Mucosa of descending colon (tissue), 3 donors: ENCODE data around the gene STX18. TPM values are rescaled to one million over a fixed set of nuclear protein-coding genes. Genes with fewer than 3 reads are reported as not detected.

Experiments
- ATAC-seq: fragments of 200-7000 bp; cut with Tn5 transposase; one replicate; pipeline ENCODE4 v1.9.1; 2020; ENCODE audit warnings: mild to moderate bottlenecking, moderate library complexity
- DNase-seq, 3 donors: peaks; one replicate each; pipeline ENCODE4 v3.0.0-alpha.2; 2020
- H3K36me3 ChIP-seq: fragments of 200-600 bp; one replicate; pipeline ENCODE4 v1.8.0; 2021; ENCODE audit warnings: low read depth, mild to moderate bottlenecking
- H3K4me1 ChIP-seq: fragments of 200-600 bp; one replicate; pipeline ENCODE4 v1.8.0; 2021; ENCODE audit warnings: low read depth, mild to moderate bottlenecking
- H3K4me3 ChIP-seq: fragments of 200-600 bp; one replicate; pipeline ENCODE4 v1.8.0; 2021; ENCODE audit warnings: mild to moderate bottlenecking
- H3K9me3 ChIP-seq: fragments of 200-600 bp; one replicate; pipeline ENCODE4 v1.8.0; 2021; ENCODE audit warnings: mild to moderate bottlenecking
- CTCF ChIP-seq: fragments of 200-600 bp; IDR thresholded peaks from one replicate; pipeline ENCODE4 v1.8.0; 2022; ENCODE audit warnings: antibody characterized with exemption, mild to moderate bottlenecking
- intact Hi-C, 2 donors: fragments of 100-400 bp; cut with DNase I in 1 of 2; cut with micrococcal nuclease in 1 of 2; formaldehyde crosslinking; loops; one replicate each; pipeline versions ENCODE4 v1.11.0 to v1.11.1; 2022; cut with DNase I, micrococcal nuclease
- long read RNA-seq, 2 donors: library from polyadenylated mRNA; unstranded; transcript quantifications; one replicate each; pipeline ENCODE4 v2.0.0, GENCODE V29; 2019 to 2021
- total RNA-seq, 3 donors: library from RNA; stranded (reverse); fragmentation: NEBNext Ultra II Directional in 2 of 3; extraction: Animal tissue kit (Norgen Biotek cat#: 25700) in 2 of 3; gene quantifications; one replicate each; pipeline versions ENCODE4 v1.2.1 to v1.2.4, GENCODE V29; 2021 to 2023
- donor health status: DM: no; HTN: no; CAD: no; lungs with moderate emphysema.
- donor health status: DM: no; HTN: no; CAD: no.
- donor health status: DM: no; HTN: yes; CAD: no.

Gene STX18
- 10 to 100 TPM; 33.1 to 43.3 (median 36.3) TPM for total RNA-seq
- long read RNA-seq, donor 1, transcript STX18-201 (11 exons, 2,138 nt): major isoform, 37 of 42 reads
- long read RNA-seq, donor 1, partial matches to known transcripts: 1 of 42 reads
- long read RNA-seq, donor 1, other reads (novel, unspliced or antisense): 4 of 42 reads
- long read RNA-seq, donor 2, transcript STX18-201 (11 exons, 2,138 nt): major isoform, 42 of 45 reads
- long read RNA-seq, donor 2, partial matches to known transcripts: 0 of 45 reads
- long read RNA-seq, donor 2, other reads (novel, unspliced or antisense): 3 of 45 reads

- no peak for TF ChIP-seq CTCF
- H3K4me3 ChIP-seq: peak within 1 kb of the TSS; percentile 86
- ATAC-seq: peak; percentile 96
- no peaks in the 10 kb centered on the region for H3K9me3 ChIP-seq
- H3K4me1 ChIP-seq: peaks cover 20% of the 10 kb centered on the region
- peak; percentile 86 to 95 (median 93) for DNase-seq
- H3K36me3 ChIP-seq: no peaks in the 10 kb centered on the region
- intact Hi-C loops: no loop called here
Measured at GRCh38 chr4:4541661-4542570, at the start of gene STX18. Gene STX18, minus strand, starts transcription at chr4:4542048. Its CDS starts 84 bp downstream, at chr4:4541964.

- H3K4me3 ChIP-seq: no peak overlapping the region
- H3K36me3 ChIP-seq: no peaks in the 10 kb centered on the region
- H3K9me3 ChIP-seq: peaks cover 2% of the 10 kb centered on the region
- DNase-seq: no peak
- no peak for ATAC-seq
- no peak for TF ChIP-seq CTCF
- intact Hi-C loops: no loop called here
- H3K4me1 ChIP-seq: no peaks in the 10 kb centered on the region
Measured at GRCh38 chr4:4591071-4591470, 49.2 kb upstream of the STX18 start.

GRCh38 chr4:4590546-4590945 is 48.7 kb upstream of the STX18 start:
- TF ChIP-seq CTCF: no peak
- intact Hi-C loops: no loop called here
- DNase-seq (no peak), ATAC-seq (no peak)
- peaks cover 2% of the 10 kb centered on the region for H3K9me3 ChIP-seq
- no peaks in the 10 kb centered on the region for H3K36me3 ChIP-seq
- no peak overlapping the region for H3K4me3 ChIP-seq
- no peaks in the 10 kb centered on the region for H3K4me1 ChIP-seq

GRCh38 chr4:4585012-4585670 is 43.3 kb upstream of the STX18 start:
- intact Hi-C loops: no loop called here
- no peaks in the 10 kb centered on the region for H3K4me1 ChIP-seq
- ATAC-seq (no peak), DNase-seq (no peak)
- no peak overlapping the region for H3K4me3 ChIP-seq
- TF ChIP-seq CTCF: no peak
- H3K36me3 ChIP-seq: no peaks in the 10 kb centered on the region
- H3K9me3 ChIP-seq: no peaks in the 10 kb centered on the region

GRCh38 chr4:4583606-4584005 is 41.8 kb upstream of the STX18 start:
- no peak overlapping the region for H3K4me3 ChIP-seq
- intact Hi-C loops: no loop called here
- ATAC-seq (no peak), DNase-seq (no peak)
- no peaks in the 10 kb centered on the region for H3K4me1 ChIP-seq
- TF ChIP-seq CTCF: no peak
- no peaks in the 10 kb centered on the region for H3K9me3 ChIP-seq
- H3K36me3 ChIP-seq: no peaks in the 10 kb centered on the region
